Tibial nerve (tissue), 4 donors: ENCODE results near the gene NSDHL. TPM values are rescaled to one million over a fixed set of nuclear protein-coding genes. Genes with fewer than 3 reads are reported as not detected.

ENCODE experiments used
- DNase-seq, 2 donors: peaks; one replicate each; pipeline ENCODE4 v3.0.0-alpha.2; 2019; ENCODE audit warnings: low spot score in 2 of 2
- H3K27ac ChIP-seq, 4 donors: fragments of 200-600 bp; sonication (generic) in 3 of 4; one replicate each; pipeline ENCODE4 v1.5.1; 2017 to 2019; ENCODE audit warnings: mild to moderate bottlenecking in 1 of 4
- H3K27me3 ChIP-seq, 2 donors: fragments of 200-600 bp; sonication (generic) in 1 of 2; one replicate each; pipeline versions ENCODE4 v1.5.1 to v1.6.0; 2017 to 2019
- H3K36me3 ChIP-seq, 3 donors: fragments of 200-600 bp; sonication (generic); one replicate each; pipeline ENCODE4 v1.5.1; 2018 to 2019
- H3K4me1 ChIP-seq, 4 donors: fragments of 200-600 bp; sonication (generic) in 3 of 4; one replicate each; pipeline ENCODE4 v1.5.1; 2017 to 2019
- H3K4me3 ChIP-seq, 4 donors: fragments of 200-600 bp; sonication (generic) in 3 of 4; one replicate each; pipeline ENCODE4 v1.5.1; 2017 to 2019; ENCODE audit warnings: mild to moderate bottlenecking in 1 of 4, moderate library complexity in 1 of 4
- H3K9me3 ChIP-seq, 4 donors: fragments of 200-600 bp; sonication (generic) in 3 of 4; one replicate each; pipeline ENCODE4 v1.5.1; 2017 to 2019
- EP300 ChIP-seq, 2 donors: sonication (generic); formaldehyde crosslinking; IDR thresholded peaks; one replicate each; pipeline ENCODE4 v1.6.1; 2017; ENCODE audit warnings: antibody characterized with exemption in 2 of 2, mild to moderate bottlenecking in 1 of 2
- POLR2A ChIP-seq, 2 donors: fragments of 450-650 bp; IDR thresholded peaks; one replicate each; pipeline ENCODE4 v1.6.1; 2017; ENCODE audit warnings: antibody characterized with exemption in 2 of 2, mild to moderate bottlenecking in 2 of 2, moderate library complexity in 2 of 2
- WGBS, 2 donors: methylation state at CpG; one replicate each; pipeline ENCODE4 v1.1.5; 2018; 5-methylcytosine and 5-hydroxymethylcytosine counted together
- total RNA-seq, 4 donors: library from RNA; depleted of rRNA; stranded (reverse); fragments of >200 nt; gene quantifications; one replicate each; pipeline ENCODE4 v1.1.0, GENCODE V29; 2016
- TF ChIP-seq, protein P1 (sequence below), 5 experiments: fragments of 200-600 bp in 3 of 5; fragments of 450-650 bp in 2 of 5; sonication (generic) in 3 of 5; IDR thresholded peaks; one replicate each; pipeline ENCODE4 v1.5.1; 2016 to 2019; ENCODE audit warnings: antibody characterized with exemption in 5 of 5, mild to moderate bottlenecking in 3 of 5, moderate library complexity in 2 of 5

NSDHL gene
- total RNA-seq, 4 donors from 2014 or later, result 8.0 to 16.8 (median 12.5) TPM

DNA sequence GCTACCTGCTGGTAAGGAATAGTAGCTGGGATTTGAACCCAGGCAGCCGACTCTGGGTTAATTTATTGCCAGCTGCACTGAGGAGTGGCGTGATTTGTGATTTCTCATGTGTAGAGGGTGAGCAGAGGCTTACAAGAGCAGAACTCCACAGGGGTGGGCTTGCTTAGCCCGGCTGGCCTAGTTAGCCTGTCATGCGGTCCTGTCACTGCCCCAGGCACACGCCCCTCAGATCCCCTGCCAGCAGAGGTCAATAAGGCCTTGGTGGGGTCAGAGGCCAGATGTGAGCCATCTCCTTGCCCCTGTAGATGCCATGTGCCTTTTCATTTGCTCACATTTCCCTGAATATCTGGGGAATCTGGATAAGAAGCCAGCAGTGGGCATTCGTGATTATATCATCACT, 13.4 kb downstream of the NSDHL start:
- no peak for DNase-seq
- Histone ChIP-seq H3K27ac (no peak overlapping the region), H3K27me3 (no peaks in the 10 kb centered on the region), H3K36me3 (no peaks in the 10 kb centered on the region), H3K4me1 (no peaks in the 10 kb centered on the region), H3K4me3 (no peak overlapping the region), H3K9me3 (no peaks in the 10 kb centered on the region)
- 64 to 74% methylated on average over 2 to 6 of the region's 6 CpGs for WGBS, 2 donors
- TF ChIP-seq POLR2A (IDR thresholded peaks at IDR 0.05), result no peak
- TF ChIP-seq, protein P1, sequence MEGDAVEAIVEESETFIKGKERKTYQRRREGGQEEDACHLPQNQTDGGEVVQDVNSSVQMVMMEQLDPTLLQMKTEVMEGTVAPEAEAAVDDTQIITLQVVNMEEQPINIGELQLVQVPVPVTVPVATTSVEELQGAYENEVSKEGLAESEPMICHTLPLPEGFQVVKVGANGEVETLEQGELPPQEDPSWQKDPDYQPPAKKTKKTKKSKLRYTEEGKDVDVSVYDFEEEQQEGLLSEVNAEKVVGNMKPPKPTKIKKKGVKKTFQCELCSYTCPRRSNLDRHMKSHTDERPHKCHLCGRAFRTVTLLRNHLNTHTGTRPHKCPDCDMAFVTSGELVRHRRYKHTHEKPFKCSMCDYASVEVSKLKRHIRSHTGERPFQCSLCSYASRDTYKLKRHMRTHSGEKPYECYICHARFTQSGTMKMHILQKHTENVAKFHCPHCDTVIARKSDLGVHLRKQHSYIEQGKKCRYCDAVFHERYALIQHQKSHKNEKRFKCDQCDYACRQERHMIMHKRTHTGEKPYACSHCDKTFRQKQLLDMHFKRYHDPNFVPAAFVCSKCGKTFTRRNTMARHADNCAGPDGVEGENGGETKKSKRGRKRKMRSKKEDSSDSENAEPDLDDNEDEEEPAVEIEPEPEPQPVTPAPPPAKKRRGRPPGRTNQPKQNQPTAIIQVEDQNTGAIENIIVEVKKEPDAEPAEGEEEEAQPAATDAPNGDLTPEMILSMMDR (IDR thresholded peaks at IDR 0.05), result no peak
- TF ChIP-seq EP300 (IDR thresholded peaks at IDR 0.05), result no peak

DNA sequence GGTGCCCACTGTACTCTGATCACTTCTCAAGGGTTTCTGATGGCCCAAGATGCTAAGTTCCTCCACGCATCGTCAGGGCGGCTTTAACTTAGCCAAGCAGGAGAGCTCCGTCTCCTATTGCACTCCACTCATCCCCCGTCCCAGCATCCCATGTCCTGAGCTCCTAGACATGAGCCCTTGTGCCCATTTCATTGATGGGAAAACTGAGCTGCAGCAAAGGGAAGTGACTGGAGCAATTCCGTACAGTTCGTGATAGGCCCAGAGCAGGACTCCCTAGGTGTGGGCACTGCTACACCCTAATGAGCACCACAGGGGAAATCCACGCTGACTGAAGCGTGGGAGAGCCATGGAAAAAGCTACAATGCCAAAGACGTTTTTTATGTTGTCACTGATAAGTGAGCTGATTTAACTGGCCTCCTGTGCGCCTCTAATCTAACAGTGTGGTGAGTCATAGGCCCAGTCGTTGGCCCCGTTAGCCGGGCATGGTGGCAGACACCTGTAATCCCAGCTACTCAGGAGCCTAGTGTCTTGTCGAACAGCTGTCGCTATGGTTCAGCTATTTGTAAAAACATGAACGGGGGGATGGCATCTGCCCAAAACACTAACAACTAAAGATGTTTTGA, 14.9 kb downstream of the NSDHL start:
- TF ChIP-seq POLR2A (IDR thresholded peaks at IDR 0.05) (no peak), EP300 (IDR thresholded peaks at IDR 0.05) (no peak)
- TF ChIP-seq, protein P1 (IDR thresholded peaks at IDR 0.05), result no peak
- H3K4me1 ChIP-seq, result no peaks in the 10 kb centered on the region
- WGBS, 2 donors, result 90 to 91% methylated on average over 13 to 17 of the region's 17 CpGs
- H3K36me3 ChIP-seq, result peaks cover 0 to 8% (median 0%) of the 10 kb centered on the region in 3 donors
- no peak for DNase-seq
- no peak overlapping the region for H3K4me3 ChIP-seq
- H3K27ac ChIP-seq, result no peak overlapping the region
- no peaks in the 10 kb centered on the region for H3K27me3 ChIP-seq
- H3K9me3 ChIP-seq, result no peaks in the 10 kb centered on the region

DNA sequence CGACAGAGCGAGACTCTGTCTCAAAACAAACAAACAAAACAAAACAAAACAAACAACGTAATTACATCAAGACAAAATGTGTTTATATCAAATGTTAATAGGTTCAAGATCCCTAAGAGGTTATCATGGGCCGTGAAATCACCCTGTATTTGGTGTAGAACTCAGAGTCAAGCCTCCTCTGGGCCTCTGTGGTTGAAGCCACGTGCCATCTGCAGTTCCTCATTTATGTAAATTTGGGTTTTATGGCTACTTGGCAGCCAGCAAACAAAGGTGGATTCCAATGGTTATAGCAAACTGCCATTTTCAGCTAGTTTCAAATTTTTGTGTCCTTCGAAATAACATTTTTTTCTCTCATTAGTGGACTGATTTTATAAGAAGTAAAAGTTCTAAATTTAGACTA, 16.4 kb downstream of the NSDHL start:
- Histone ChIP-seq H3K27ac (no peak overlapping the region), H3K36me3 (peaks cover 0 to 21% (median 0%) of the 10 kb centered on the region in 3 donors), H3K9me3 (no peaks in the 10 kb centered on the region), H3K4me1 (no peaks in the 10 kb centered on the region), H3K27me3 (no peaks in the 10 kb centered on the region), H3K4me3 (no peak overlapping the region)
- no peak for DNase-seq
- TF ChIP-seq EP300 (IDR thresholded peaks at IDR 0.05) (no peak), POLR2A (IDR thresholded peaks at IDR 0.05) (no peak)
- TF ChIP-seq, protein P1 (IDR thresholded peaks at IDR 0.05), result no peak
- WGBS, 2 donors, result 72 to 82% methylated on average over 6 of the region's 6 CpGs

DNA sequence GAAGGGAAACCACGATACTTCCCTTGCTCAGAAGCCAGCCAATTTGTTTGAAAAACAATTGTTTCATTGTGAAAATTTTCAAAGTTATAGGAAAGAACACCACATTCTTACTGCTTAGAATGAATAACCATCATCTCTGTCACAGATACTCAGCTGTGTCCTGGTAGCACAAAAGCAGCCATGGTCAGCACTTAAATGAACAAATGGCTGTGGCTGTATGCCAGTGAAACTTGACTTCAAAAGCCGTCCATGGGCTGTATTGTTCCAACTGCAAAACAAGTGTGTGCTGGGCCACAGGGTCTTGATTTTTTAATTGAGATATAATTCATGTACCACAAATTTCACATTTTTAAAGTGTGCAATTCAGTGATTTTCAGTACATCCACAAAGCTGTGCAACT, 19.6 kb downstream of the NSDHL start:
- no peak for DNase-seq
- 40 to 53% methylated on average over 2 of the region's 2 CpGs for WGBS, 2 donors
- Histone ChIP-seq H3K27ac (no peak overlapping the region), H3K36me3 (peaks cover 0 to 28% (median 0%) of the 10 kb centered on the region in 3 donors), H3K4me1 (no peaks in the 10 kb centered on the region), H3K9me3 (no peaks in the 10 kb centered on the region), H3K4me3 (no peak overlapping the region), H3K27me3 (no peaks in the 10 kb centered on the region)
- no peak for TF ChIP-seq POLR2A (IDR thresholded peaks at IDR 0.05)
- no peak for TF ChIP-seq EP300 (IDR thresholded peaks at IDR 0.05)
- TF ChIP-seq, protein P1 (IDR thresholded peaks at IDR 0.05), result no peak

DNA sequence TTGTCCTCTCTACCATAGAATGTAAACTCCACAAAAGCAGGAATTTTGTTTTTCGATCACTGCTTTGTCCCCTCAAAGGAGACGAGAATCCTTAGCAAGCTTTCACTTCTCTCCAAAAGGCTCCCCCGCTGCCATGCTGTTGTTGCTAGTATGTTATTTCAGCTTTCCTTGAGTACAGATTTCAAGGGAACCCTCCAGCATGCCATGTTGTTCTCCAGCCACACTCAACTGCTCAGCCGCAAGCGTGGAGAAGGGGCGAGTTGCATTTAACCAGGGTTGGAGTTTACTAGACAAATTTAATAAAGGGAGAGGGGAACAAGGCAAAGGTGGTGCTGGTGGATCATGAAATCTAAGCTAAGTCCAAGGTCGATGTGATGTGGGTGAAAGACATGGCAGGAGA, 23.1 kb downstream of the NSDHL start:
- no peaks in the 10 kb centered on the region for H3K27me3 ChIP-seq
- no peak for DNase-seq
- no peak overlapping the region for H3K4me3 ChIP-seq
- H3K4me1 ChIP-seq, result no peaks in the 10 kb centered on the region
- peaks cover 0 to 32% (median 0%) of the 10 kb centered on the region in 3 donors for H3K36me3 ChIP-seq
- 91 to 99% methylated on average over 7 of the region's 7 CpGs for WGBS, 2 donors
- no peaks in the 10 kb centered on the region for H3K9me3 ChIP-seq
- H3K27ac ChIP-seq, result no peak overlapping the region
- TF ChIP-seq EP300 (IDR thresholded peaks at IDR 0.05) (no peak), POLR2A (IDR thresholded peaks at IDR 0.05) (no peak)
- TF ChIP-seq, protein P1 (IDR thresholded peaks at IDR 0.05), result no peak
